Immature natural killer cell (primary cell): ENCODE measurements around the gene MTARC2. TPM values are rescaled to one million over a fixed set of nuclear protein-coding genes. Genes with fewer than 3 reads are reported as not detected.
"Not testable (repeated sequence)": the region's sequence is repeated elsewhere in the genome, so short reads cannot be mapped to it uniquely, and the experiment has no call there.

Experiments used
- DNase-seq, 3 donors: peaks; one replicate each; pipeline ENCODE4 v3.0.0; 2022; ENCODE audit warnings: mixed read lengths in 1 of 3
- H3K27ac Mint-ChIP-seq, 6 donors: one replicate each; pipeline ENCODE4 v1.8.0; 2020; ENCODE audit warnings: mixed read lengths in 6 of 6, mild to moderate bottlenecking in 5 of 6, inconsistent platforms in 4 of 6, moderate library complexity in 3 of 6
- H3K27me3 Mint-ChIP-seq, 3 donors: one replicate each; pipeline ENCODE4 v1.8.0; 2020 to 2021; ENCODE audit warnings: low read depth in 3 of 3, mild to moderate bottlenecking in 3 of 3, mixed read lengths in 3 of 3, moderate library complexity in 3 of 3, inconsistent platforms in 1 of 3
- H3K36me3 Mint-ChIP-seq, 3 donors: one replicate each; pipeline ENCODE4 v1.8.0; 2020; ENCODE audit warnings: mixed read lengths in 3 of 3, inconsistent platforms in 2 of 3, mild to moderate bottlenecking in 2 of 3
- H3K4me1 Mint-ChIP-seq, 2 donors: one replicate each; pipeline ENCODE4 v1.8.0; 2020; ENCODE audit warnings: inconsistent platforms in 2 of 2, mild to moderate bottlenecking in 2 of 2, mixed read lengths in 2 of 2, moderate library complexity in 1 of 2
- H3K4me3 Mint-ChIP-seq, 5 donors: one replicate each; pipeline ENCODE4 v1.8.0; 2020; ENCODE audit warnings: mild to moderate bottlenecking in 5 of 5, mixed read lengths in 5 of 5, inconsistent platforms in 3 of 5, moderate library complexity in 3 of 5
- H3K9me3 Mint-ChIP-seq, 6 donors: one replicate each; pipeline ENCODE4 v1.8.0; 2020; ENCODE audit warnings: mild to moderate bottlenecking in 6 of 6, mixed read lengths in 6 of 6, inconsistent platforms in 4 of 6, moderate library complexity in 3 of 6
- polyA plus RNA-seq, 3 donors: library from polyadenylated mRNA; unstranded; fragments of 300-500 nt; fragmentation: Illumina TruSeq; gene quantifications; one replicate each; pipeline ENCODE4 v1.2.3, GENCODE V29; 2021

Gene MTARC2
- polyA plus RNA-seq, 3 donors from 2014 or later = 0.28 to 2.3 (median 1.5) TPM

DNA sequence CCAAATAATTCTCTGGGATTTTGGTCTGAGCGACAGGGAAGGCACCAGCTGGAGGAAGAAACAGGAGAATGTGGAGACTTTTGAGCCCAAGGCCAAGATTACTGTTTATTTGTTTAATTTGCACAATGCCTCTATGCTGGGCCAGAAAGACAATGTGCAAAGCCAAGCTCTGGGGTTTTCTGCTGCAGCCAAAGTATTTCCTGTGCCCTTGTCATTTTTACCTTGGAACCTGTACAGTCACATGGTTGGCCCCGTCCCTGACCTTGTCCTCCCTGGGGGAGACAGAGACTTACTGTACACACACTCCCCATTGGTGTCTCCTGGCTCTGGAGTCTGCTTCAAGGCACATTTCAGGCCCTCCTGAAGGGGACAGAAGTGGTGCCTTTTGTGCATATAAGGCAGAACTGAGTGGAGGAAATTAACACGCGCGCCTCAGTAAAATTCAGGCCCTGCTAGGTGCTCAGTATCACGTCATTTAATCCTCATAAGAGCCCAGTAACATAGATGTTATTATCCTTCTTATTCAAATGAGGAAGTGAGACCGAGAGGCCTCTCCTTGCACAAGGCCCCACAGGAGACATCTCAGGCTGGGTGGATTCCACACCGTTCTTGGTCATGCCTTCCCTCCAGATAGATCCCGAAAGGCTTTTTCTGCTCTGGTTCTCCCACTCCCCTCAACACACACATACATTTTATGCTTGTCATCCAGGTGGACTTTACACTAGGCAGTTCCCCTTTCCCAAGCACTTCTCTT, 36.9 kb upstream of the MTARC2 start:
- peaks cover 0 to 6% (median 4%) of the 10 kb centered on the region in 3 donors for H3K27me3 Mint-ChIP-seq
- H3K9me3 Mint-ChIP-seq = peaks cover 0 to 2% (median 0%) of the 10 kb centered on the region in 6 donors
- H3K4me1 Mint-ChIP-seq = peaks cover 0 to 2% of the 10 kb centered on the region in 2 donors
- no peak for DNase-seq
- no peaks in the 10 kb centered on the region for H3K36me3 Mint-ChIP-seq
- H3K27ac Mint-ChIP-seq = no peak overlapping the region
- H3K4me3 Mint-ChIP-seq = no peak overlapping the region

- not testable (repeated sequence) for H3K4me3 Mint-ChIP-seq, H3K36me3 Mint-ChIP-seq, H3K4me1 Mint-ChIP-seq, H3K9me3 Mint-ChIP-seq, H3K27ac Mint-ChIP-seq, DNase-seq
- H3K27me3 Mint-ChIP-seq = peaks cover 0 to 15% (median 7%) of the 10 kb centered on the region in 3 donors
Observed at GRCh38 chr1:220715986-220716385, 32.1 kb upstream of the MTARC2 start.

DNA sequence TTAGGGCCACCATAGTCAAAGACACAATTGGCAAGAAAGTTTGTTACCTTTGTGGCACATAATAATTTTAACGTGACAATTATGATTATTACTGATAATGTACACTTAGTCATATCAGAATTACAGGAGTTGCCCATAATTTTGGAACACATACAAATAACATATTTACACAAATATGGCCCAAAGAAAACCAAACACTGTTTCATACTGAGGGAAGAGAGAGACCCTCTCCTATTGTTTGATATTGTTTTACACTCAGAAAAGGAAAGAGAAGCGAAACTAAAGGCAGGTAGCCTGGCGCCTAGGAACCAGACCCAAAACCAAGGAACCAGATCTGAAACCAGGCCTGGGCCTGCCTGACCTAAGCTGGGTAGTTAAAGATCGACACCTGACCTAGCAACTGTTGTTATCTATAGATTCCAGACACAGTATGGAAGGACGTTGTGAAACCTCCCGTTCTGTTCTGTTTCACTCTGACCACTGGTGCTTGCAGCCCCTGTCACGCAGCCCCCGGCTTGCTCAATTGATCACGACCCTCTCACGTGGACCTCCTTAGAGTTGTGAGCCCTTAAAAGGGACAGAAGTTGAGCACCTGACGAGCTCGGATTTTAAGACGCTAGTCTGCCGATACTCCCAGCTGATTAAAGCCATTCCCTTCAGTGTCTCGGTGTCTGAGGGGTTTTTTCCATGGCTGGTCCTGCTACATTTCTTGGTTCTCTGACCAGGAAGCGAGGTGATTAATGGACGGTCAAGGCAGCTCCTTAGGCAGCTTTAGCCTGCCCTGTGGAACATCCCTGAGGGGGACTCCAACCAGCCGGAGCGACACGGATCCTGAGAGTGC, 30.1 kb upstream of the MTARC2 start:
- Mint-ChIP-seq H3K36me3 (no peaks in the 10 kb centered on the region), H3K4me3 (no peak overlapping the region), H3K27me3 (peaks cover 0 to 17% (median 7%) of the 10 kb centered on the region in 3 donors)

DNA sequence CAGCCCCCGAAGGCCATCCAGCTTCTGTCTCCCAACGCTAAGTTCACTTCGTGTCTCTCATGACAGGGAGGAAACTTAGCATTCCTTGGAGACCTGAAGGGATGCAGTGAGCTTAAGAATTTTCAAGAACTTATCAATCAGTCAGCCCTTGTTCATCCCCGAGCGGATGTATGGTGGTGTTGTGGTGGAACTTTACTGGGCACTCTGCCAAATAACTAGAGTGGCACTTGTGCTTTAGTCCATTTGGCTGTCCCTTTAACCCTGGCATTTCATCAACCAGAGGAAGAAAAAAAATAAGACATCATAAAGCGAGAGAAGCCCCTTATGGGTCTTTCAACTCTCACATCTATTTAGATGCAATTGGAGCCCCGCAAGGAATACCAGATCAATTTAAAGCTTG, 26.9 kb upstream of the MTARC2 start:
- not testable (repeated sequence) for H3K9me3 Mint-ChIP-seq, H3K27ac Mint-ChIP-seq, H3K4me1 Mint-ChIP-seq

More for the DNA sequence above, 30.1 kb upstream of the MTARC2 start:
- Mint-ChIP-seq H3K9me3 (peaks cover 0 to 2% (median 0%) of the 10 kb centered on the region in 6 donors), H3K4me1 (no peaks in the 10 kb centered on the region), H3K27ac (no peak overlapping the region)
- no peak for DNase-seq

DNA sequence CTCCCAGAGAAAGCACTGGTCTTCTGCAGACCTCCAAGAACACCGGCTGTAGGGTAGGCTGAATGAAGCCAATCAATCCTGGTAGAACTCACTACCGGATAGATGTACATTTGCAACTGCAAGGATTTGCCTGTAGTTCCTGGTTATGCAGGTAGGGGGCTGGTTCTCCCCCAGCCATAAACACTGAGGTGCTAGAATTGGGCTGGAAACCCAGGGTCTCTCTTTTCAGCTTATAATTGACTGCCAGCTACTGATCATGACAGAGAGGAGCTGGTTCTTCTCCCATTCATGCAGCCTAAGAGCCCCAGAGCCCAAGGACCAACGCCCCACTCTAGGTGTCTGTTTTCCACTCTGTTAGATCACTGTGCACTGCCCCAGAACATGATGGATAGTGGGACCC, 21.5 kb upstream of the MTARC2 start:
- Mint-ChIP-seq H3K27ac (no peak overlapping the region), H3K27me3 (peaks cover 0 to 4% (median 0%) of the 10 kb centered on the region in 3 donors), H3K36me3 (no peaks in the 10 kb centered on the region), H3K4me1 (no peaks in the 10 kb centered on the region), H3K9me3 (no peaks in the 10 kb centered on the region), H3K4me3 (no peak overlapping the region)
- DNase-seq = no peak

More for the DNA sequence above, 26.9 kb upstream of the MTARC2 start:
- not testable (repeated sequence) for H3K36me3 Mint-ChIP-seq, H3K4me3 Mint-ChIP-seq, DNase-seq
- peaks cover 0 to 13% (median 5%) of the 10 kb centered on the region in 3 donors for H3K27me3 Mint-ChIP-seq

DNA sequence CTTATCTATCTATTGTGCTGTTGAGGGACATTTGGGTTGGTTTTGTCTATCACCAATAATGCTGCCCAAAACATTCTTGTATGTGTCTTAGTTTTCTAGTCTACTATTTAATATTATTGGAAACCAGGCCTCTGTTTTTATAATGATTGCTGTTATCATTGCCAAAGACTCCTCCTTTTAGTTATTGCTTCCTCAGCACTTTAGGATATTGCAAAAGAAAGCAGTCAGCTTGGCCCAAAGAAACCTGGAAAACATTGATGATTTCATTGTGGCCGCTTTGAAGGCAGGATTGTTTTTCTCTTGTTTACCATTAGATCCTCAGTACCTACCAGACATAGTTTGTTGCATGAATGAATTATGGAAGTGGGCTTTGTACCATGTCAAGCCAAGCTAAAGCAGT, 20.6 kb upstream of the MTARC2 start:
- H3K27ac Mint-ChIP-seq = no peak overlapping the region
- DNase-seq = no peak
- no peak overlapping the region for H3K4me3 Mint-ChIP-seq
- no peaks in the 10 kb centered on the region for H3K36me3 Mint-ChIP-seq
- H3K9me3 Mint-ChIP-seq = no peaks in the 10 kb centered on the region
- H3K27me3 Mint-ChIP-seq = peaks cover 0 to 6% (median 0%) of the 10 kb centered on the region in 3 donors
- peaks cover 7 to 8% of the 10 kb centered on the region in 2 donors for H3K4me1 Mint-ChIP-seq

- Mint-ChIP-seq H3K27ac (peak overlapping the region in 1 of 6 donors; percentile 32), H3K9me3 (no peaks in the 10 kb centered on the region), H3K4me3 (no peak overlapping the region), H3K4me1 (peaks cover 19 to 20% of the 10 kb centered on the region in 2 donors), H3K27me3 (peaks cover 0 to 6% (median 1%) of the 10 kb centered on the region in 3 donors), H3K36me3 (no peaks in the 10 kb centered on the region)
- no peak for DNase-seq
Observed at GRCh38 chr1:220730486-220730885, 17.6 kb upstream of the MTARC2 start.

- no peak for DNase-seq
- Mint-ChIP-seq H3K9me3 (no peaks in the 10 kb centered on the region), H3K36me3 (no peaks in the 10 kb centered on the region), H3K4me3 (peak overlapping the region in 1 of 5 donors; percentile 47), H3K27ac (peak overlapping the region in 3 of 6 donors; percentile 6 to 48 (median 23)), H3K27me3 (peaks cover 1 to 3% (median 3%) of the 10 kb centered on the region in 3 donors), H3K4me1 (peaks cover 19 to 20% of the 10 kb centered on the region in 2 donors)
Observed at GRCh38 chr1:220732137-220732536, 16.0 kb upstream of the MTARC2 start.

DNA sequence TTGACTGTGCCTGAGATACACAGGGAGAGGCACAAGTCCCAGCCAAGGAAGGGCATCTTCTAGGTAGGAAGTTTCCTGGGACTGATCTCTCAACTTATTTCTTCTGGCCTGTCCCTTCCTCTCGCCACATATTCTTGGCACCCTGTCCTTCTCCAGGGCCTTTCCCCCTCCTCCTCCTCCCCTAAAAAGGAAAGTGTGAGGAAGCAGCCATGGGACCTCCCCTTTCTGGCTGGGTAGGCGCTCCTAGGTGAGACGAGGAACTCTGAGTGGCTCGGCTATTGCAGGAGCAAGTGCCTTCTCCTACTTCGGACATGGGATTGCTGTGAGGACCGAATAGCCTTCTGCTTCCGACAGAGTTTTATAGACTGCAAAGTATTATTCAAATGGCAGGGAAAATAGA, 15.5 kb upstream of the MTARC2 start:
- peaks cover 1 to 3% (median 2%) of the 10 kb centered on the region in 3 donors for H3K27me3 Mint-ChIP-seq

GRCh38 chr1:220733086-220733601, 15.0 kb upstream of the MTARC2 start:
- Mint-ChIP-seq H3K27ac (peak overlapping the region in 4 of 6 donors; percentile 41 to 73 (median 50)), H3K9me3 (no peaks in the 10 kb centered on the region), H3K27me3 (peaks cover 1 to 3% (median 2%) of the 10 kb centered on the region in 3 donors), H3K4me3 (peak overlapping the region; percentile 50 to 78 (median 71)), H3K4me1 (peaks cover 19 to 20% of the 10 kb centered on the region in 2 donors), H3K36me3 (no peaks in the 10 kb centered on the region)
- peak; percentile 73 to 75 (median 74) for DNase-seq

More for the DNA sequence above, 15.5 kb upstream of the MTARC2 start:
- Mint-ChIP-seq H3K27ac (peak overlapping the region in 3 of 6 donors; percentile 23 to 48 (median 41)), H3K4me3 (peak overlapping the region in 4 of 5 donors; percentile 58 to 78 (median 74)), H3K9me3 (no peaks in the 10 kb centered on the region), H3K4me1 (peaks cover 19 to 20% of the 10 kb centered on the region in 2 donors), H3K36me3 (no peaks in the 10 kb centered on the region)
- no peak for DNase-seq

DNA sequence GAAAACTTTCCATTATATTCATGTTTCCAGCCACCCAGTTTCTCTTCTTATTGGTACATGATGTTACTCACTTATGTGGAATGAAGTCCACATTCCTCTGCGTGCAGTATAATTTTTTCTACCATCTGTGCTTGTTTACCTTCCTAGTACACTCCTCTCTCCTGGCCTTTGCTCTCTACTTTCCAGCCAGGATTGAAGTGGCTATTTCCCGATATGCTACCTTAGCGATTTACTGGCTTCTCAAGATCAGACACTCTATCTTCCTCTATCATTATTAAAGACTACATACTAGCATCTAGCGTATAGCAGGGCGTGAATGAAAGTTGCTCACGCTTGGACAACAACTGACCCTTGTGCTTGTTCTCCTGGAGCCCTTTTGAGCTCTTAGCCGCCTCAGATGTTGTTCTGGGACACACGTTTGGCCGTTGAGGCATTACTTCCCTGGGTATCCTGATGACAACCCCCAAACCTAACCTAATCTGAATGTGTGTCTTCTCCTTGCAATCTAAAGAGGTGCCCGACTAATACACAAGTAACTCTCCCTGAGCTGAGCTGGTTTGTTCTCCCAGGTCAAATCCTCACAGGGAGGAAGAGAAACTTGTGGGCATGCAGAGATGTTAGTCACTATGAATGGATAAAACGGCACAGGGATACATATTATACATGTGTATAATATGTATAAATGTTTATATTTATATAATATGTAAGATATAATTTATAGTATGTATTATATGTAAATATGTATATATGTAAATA, 13.4 kb upstream of the MTARC2 start:
- Mint-ChIP-seq H3K4me3 (no peak overlapping the region), H3K27ac (no peak overlapping the region)
- no peak for DNase-seq

GRCh38 chr1:220736283-220736682, 11.8 kb upstream of the MTARC2 start:
- not testable (repeated sequence) for H3K4me3 Mint-ChIP-seq, H3K9me3 Mint-ChIP-seq, H3K36me3 Mint-ChIP-seq, DNase-seq, H3K27ac Mint-ChIP-seq, H3K27me3 Mint-ChIP-seq
- peaks cover 19 to 20% of the 10 kb centered on the region in 2 donors for H3K4me1 Mint-ChIP-seq

More for the DNA sequence above, 13.4 kb upstream of the MTARC2 start:
- H3K4me1 Mint-ChIP-seq = peaks cover 19 to 20% of the 10 kb centered on the region in 2 donors
- H3K27me3 Mint-ChIP-seq = peaks cover 1 to 3% (median 2%) of the 10 kb centered on the region in 3 donors
- no peaks in the 10 kb centered on the region for H3K9me3 Mint-ChIP-seq
- H3K36me3 Mint-ChIP-seq = no peaks in the 10 kb centered on the region

DNA sequence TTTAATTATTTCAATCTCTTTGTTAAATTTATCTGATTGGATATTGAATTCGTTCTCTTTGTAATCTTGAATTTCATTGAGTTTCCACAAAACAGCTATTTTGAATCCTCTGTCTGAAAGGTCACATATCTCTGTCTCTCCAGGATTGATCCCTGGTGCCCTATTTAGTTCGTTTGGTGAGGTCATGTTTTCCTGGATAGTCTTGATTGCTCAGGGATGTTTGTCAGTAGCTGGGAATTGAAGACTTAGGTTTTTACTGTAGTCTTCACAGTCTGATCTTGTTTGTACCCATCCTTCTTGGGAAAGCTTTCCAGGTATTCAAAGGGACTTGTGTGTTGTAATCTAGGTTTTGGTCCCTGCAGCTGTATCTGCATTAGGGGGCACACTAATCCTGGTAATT, 6.8 kb upstream of the MTARC2 start:
- H3K9me3 Mint-ChIP-seq = no peaks in the 10 kb centered on the region
- H3K27ac Mint-ChIP-seq = no peak overlapping the region
- peaks cover 0 to 1% (median 0%) of the 10 kb centered on the region in 3 donors for H3K36me3 Mint-ChIP-seq
- no peak overlapping the region for H3K4me3 Mint-ChIP-seq
- H3K27me3 Mint-ChIP-seq = peaks cover 3 to 17% (median 6%) of the 10 kb centered on the region in 3 donors
- DNase-seq = no peak
- no peaks in the 10 kb centered on the region for H3K4me1 Mint-ChIP-seq
